ENCODE measurements around the gene CRYGA.

GRCh38 chr2:208122248-208122647, 41.1 kb downstream of the CRYGA start:
- no peak for TF ChIP-seq CTCF (IDR thresholded peaks at IDR 0.05)
- no peak for TF ChIP-seq POLR2A (IDR thresholded peaks at IDR 0.05; ENCODE audit: low read depth)
- no peak for TF ChIP-seq POLR2AphosphoS5 (IDR thresholded peaks at IDR 0.05)
